Activated B cell treated with CpG ODN at 0.5 μM for 24 hours (primary cell): ENCODE measurements around the gene ZSWIM5. TPM values are rescaled to one million over a fixed set of nuclear protein-coding genes. Genes with fewer than 3 reads are reported as not detected.
"Not testable (repeated sequence)": the region's sequence is repeated elsewhere in the genome, so short reads cannot be mapped to it uniquely, and the experiment has no call there.

Experiments
- ATAC-seq: fragments of 200-7000 bp; cut with Tn5 transposase; one replicate; pipeline ENCODE4 v1.10.0; 2021; ENCODE audit warnings: low read depth, mild to moderate bottlenecking, moderate library complexity
- CTCF ChIA-PET: fragments of 350-600 bp; sonication (Branson Sonifier 250); formaldehyde crosslinking; loops from one replicate; lab custom pipeline; 2021; ENCODE audit warnings: antibody characterized with exemption; lab: Charles Lee
- POLR2A ChIA-PET: fragments of 350-600 bp; sonication (Branson Sonifier 250); formaldehyde crosslinking; loops from one replicate; lab custom pipeline; 2021; ENCODE audit warnings: antibody characterized with exemption; lab: Charles Lee
- DNase-seq: peaks from one replicate; pipeline ENCODE4 v3.0.0; 2022
- H3K27ac Mint-ChIP-seq: one replicate; pipeline ENCODE4 v1.8.0; 2020; ENCODE audit warnings: mixed read lengths
- H3K27me3 Mint-ChIP-seq: one replicate; pipeline ENCODE4 v1.8.0; 2021; ENCODE audit warnings: mixed read lengths
- H3K36me3 Mint-ChIP-seq: one replicate; pipeline ENCODE4 v1.8.0; 2021; ENCODE audit warnings: low read depth, mixed read lengths
- H3K4me1 Mint-ChIP-seq: one replicate; pipeline ENCODE4 v1.8.0; 2021; ENCODE audit warnings: mixed read lengths
- H3K4me3 Mint-ChIP-seq: one replicate; pipeline ENCODE4 v1.8.0; 2020; ENCODE audit warnings: mild to moderate bottlenecking, mixed read lengths
- H3K9me3 Mint-ChIP-seq: one replicate; pipeline ENCODE4 v1.8.0; 2020; ENCODE audit warnings: mixed read lengths
- CTCF ChIP-seq: fragments of 200-600 bp; IDR thresholded peaks from one replicate; pipeline ENCODE4 v1.8.0; 2022; ENCODE audit warnings: antibody characterized with exemption, mild to moderate bottlenecking
- intact Hi-C: fragments of 100-400 bp; cut with micrococcal nuclease; formaldehyde crosslinking; loops from one replicate; pipeline ENCODE4 v1.15.1; 2024
- total RNA-seq: library from RNA; stranded (reverse); gene quantifications from 2 replicates; pipeline ENCODE4 v1.2.3, GENCODE V29; 2022

Gene ZSWIM5
- total RNA-seq, 1 donor from 2014 or later = 1.6 TPM

GRCh38 chr1:45135316-45135715 lies 71.1 kb downstream of the ZSWIM5 start:
- intact Hi-C loops = no loop called here
- ChIA-PET POLR2A (no interaction called here), CTCF (no interaction called here)
- H3K36me3 Mint-ChIP-seq = no peaks in the 10 kb centered on the region
- H3K27ac Mint-ChIP-seq = no peak overlapping the region
- H3K4me1 Mint-ChIP-seq = no peaks in the 10 kb centered on the region
- no peak for TF ChIP-seq CTCF
- ATAC-seq (no peak), DNase-seq (no peak)
- peaks cover 2% of the 10 kb centered on the region for H3K27me3 Mint-ChIP-seq
- peaks cover 2% of the 10 kb centered on the region for H3K9me3 Mint-ChIP-seq
- H3K4me3 Mint-ChIP-seq = no peak overlapping the region

GRCh38 chr1:45134461-45134873 lies 71.9 kb downstream of the ZSWIM5 start:
- TF ChIP-seq CTCF = no peak
- intact Hi-C loops = no loop called here
- ATAC-seq (no peak), DNase-seq (no peak)
- Mint-ChIP-seq H3K27me3 (peaks cover 2% of the 10 kb centered on the region), H3K27ac (no peak overlapping the region), H3K4me3 (no peak overlapping the region), H3K9me3 (peaks cover 2% of the 10 kb centered on the region), H3K36me3 (no peaks in the 10 kb centered on the region), H3K4me1 (no peaks in the 10 kb centered on the region)
- ChIA-PET POLR2A (no interaction called here), CTCF (no interaction called here)

GRCh38 chr1:45132719-45133118 lies 73.7 kb downstream of the ZSWIM5 start:
- H3K4me3 Mint-ChIP-seq, intact Hi-C loops: not testable (repeated sequence)

GRCh38 chr1:45123358-45123757 lies 83.0 kb downstream of the ZSWIM5 start:
- Mint-ChIP-seq H3K27me3 (peaks cover 11% of the 10 kb centered on the region), H3K36me3 (no peaks in the 10 kb centered on the region), H3K4me3 (no peak overlapping the region), H3K9me3 (no peaks in the 10 kb centered on the region), H3K4me1 (no peaks in the 10 kb centered on the region), H3K27ac (no peak overlapping the region)
- POLR2A ChIA-PET = no interaction called here
- CTCF ChIA-PET = no interaction called here
- no peak for ATAC-seq
- DNase-seq = no peak
- intact Hi-C loops = no loop called here
- TF ChIP-seq CTCF = no peak

More at GRCh38 chr1:45132719-45133118, 73.7 kb downstream of the ZSWIM5 start:
- H3K36me3 Mint-ChIP-seq, ATAC-seq, H3K27ac Mint-ChIP-seq, DNase-seq, H3K9me3 Mint-ChIP-seq, H3K27me3 Mint-ChIP-seq, POLR2A ChIA-PET, CTCF ChIA-PET, H3K4me1 Mint-ChIP-seq: not testable (repeated sequence)

GRCh38 chr1:45122724-45123123 lies 83.7 kb downstream of the ZSWIM5 start:
- intact Hi-C loops = no loop called here
- H3K4me1 Mint-ChIP-seq = no peaks in the 10 kb centered on the region
- CTCF ChIA-PET = no interaction called here
- H3K27ac Mint-ChIP-seq = no peak overlapping the region
- H3K27me3 Mint-ChIP-seq = peaks cover 11% of the 10 kb centered on the region
- no peak for DNase-seq
- H3K4me3 Mint-ChIP-seq = no peak overlapping the region
- no peaks in the 10 kb centered on the region for H3K36me3 Mint-ChIP-seq
- no peak for TF ChIP-seq CTCF
- no peaks in the 10 kb centered on the region for H3K9me3 Mint-ChIP-seq
- no peak for ATAC-seq
- POLR2A ChIA-PET = no interaction called here

- no peak for TF ChIP-seq CTCF
- H3K27me3 Mint-ChIP-seq = peaks cover 16% of the 10 kb centered on the region
- no peak overlapping the region for H3K27ac Mint-ChIP-seq
- no peaks in the 10 kb centered on the region for H3K9me3 Mint-ChIP-seq
- H3K4me3 Mint-ChIP-seq = no peak overlapping the region
- ATAC-seq = no peak
- CTCF ChIA-PET = no interaction called here
- peaks cover 3% of the 10 kb centered on the region for H3K4me1 Mint-ChIP-seq
- intact Hi-C loops = no loop called here
- no peaks in the 10 kb centered on the region for H3K36me3 Mint-ChIP-seq
- POLR2A ChIA-PET = no interaction called here
- DNase-seq = no peak
These were observed 88.6 kb downstream of the ZSWIM5 start for GRCh38 chr1:45117766-45118165.
